A549 (cell line): ENCODE measurements around the gene STRA8.

ENCODE experiments used
- CTCF ChIP-seq: fragments of >200 bp; sonication (Bioruptor Twin); formaldehyde crosslinking; IDR thresholded peaks from 3 replicates; pipeline ENCODE4 v1.5.1; 2016
- EP300 ChIP-seq, 2 experiments: fragments of >200 bp; sonication (Bioruptor Twin); formaldehyde crosslinking; IDR thresholded peaks; 2 replicates in 1 of 2; 3 replicates in 1 of 2; pipeline ENCODE4 v1.6.1; 2016 to 2017
- NFE2L2 ChIP-seq: fragments of 150-350 bp; conservative IDR thresholded peaks from 2 replicates; pipeline ENCODE4 v1.6.1; 2014; ENCODE audit warnings: low read length
- RFX5 ChIP-seq: fragments of 450-650 bp; IDR thresholded peaks from 2 replicates; pipeline ENCODE4 v1.7.1; 2014; ENCODE audit warnings: antibody characterized with exemption, mild to moderate bottlenecking, moderate library complexity
- SMC3 ChIP-seq: fragments of >200 bp; sonication (Bioruptor Twin); formaldehyde crosslinking; IDR thresholded peaks from 3 replicates; pipeline ENCODE4 v1.6.1; 2018; ENCODE audit warnings: inconsistent platforms

GRCh38 chr7:135272303-135272702 lies 38.7 kb downstream of the STRA8 start:
- TF ChIP-seq CTCF (no peak), EP300 (IDR thresholded peaks at IDR 0.05) (no peak), NFE2L2 (no peak), RFX5 (no peak), SMC3 (no peak)
